SW480 (cell line): Measurements from ENCODE around the gene SERINC3.

Source experiments
- DNase-seq: peaks from one replicate; pipeline ENCODE4 v3.0.0-alpha.2; 2016; ENCODE audit warnings: low spot score

SERINC3 gene

DNA sequence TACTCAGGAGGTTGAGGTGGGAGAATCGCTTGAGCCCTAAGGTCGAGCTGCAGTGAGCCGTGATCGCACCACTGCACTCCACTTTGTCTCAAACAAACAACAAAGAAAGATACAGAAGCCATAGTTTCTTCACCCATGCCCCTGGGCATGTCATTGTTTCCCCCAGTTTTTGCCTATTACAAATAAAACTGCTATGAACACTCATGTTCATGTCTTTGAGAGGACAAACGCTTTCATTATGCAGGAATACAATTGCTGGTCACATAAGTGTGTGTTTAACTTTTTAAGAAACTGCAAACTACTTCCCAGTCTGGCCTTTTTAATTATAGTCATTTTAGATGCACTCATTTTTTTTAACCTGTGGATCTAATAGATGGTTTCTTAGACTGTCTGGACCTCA is 58.4 kb downstream of the SERINC3 start:
- no peak for DNase-seq

DNA sequence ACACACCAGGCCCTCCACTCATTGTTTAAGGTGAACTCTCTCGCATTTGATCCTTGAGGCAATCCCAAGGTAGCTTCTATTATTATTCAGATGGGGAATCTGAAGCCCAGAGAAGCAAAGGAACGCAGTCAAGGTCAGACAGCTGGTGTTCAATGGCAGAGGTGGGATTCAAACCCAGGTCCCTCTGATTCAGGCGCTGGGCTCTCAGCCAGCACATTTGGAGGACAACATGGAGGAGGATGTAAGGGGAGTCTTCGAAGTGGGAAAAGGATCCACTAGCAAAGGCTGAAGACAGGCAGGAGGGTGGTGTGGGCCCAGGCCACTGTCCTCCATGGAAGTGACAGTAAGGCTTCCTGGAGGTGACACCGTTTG is 60.1 kb downstream of the SERINC3 start:
- DNase-seq = no peak

DNA sequence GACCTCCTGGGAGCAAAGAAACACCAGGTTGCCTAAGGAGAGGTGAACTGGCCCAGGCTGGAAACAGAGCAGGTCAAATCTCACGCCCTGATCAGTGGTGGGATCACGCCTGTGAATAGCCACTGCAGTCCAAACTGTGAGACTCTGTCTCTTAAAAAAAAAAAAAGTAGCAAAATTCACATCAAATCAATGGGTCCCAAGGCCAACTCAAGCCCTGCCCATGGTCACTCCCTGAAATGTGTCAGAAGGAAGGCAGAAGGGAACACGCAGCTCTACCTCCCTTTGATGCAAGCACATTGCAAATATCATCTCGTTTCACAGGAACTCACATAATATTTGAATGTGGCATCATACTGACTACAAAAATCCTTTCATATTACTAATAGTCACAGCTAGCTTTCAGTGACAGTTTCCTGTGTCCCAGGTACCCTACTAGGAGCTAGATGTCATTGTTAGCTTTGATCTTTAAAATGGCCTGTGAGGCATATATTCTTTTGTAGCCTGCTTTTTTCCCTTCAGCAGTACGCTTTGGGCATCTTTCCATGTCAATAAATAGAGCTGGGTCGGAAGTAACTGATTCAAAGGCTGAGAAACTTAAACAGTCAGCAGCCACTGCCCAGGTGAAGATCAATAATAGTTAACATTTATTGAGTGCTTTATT is 60.6 kb downstream of the SERINC3 start:
- no peak for DNase-seq

DNA sequence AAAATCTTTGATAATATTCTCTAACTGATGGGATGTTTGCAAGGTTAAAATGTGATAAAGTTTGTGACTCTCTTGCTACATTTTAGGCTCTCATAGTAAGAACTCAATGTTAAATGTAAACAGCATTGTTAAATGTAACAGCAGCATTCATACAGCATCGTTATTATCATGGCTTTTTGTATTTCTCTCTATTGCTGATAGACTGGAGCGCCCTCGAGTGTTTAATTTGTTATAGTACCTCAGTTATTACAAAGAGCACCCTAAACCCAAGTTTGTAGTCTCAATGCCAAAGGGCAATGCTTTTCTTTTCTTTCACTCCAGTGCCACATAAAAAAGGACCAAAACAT is 61.1 kb downstream of the SERINC3 start:
- peak; percentile 84 for DNase-seq

DNA sequence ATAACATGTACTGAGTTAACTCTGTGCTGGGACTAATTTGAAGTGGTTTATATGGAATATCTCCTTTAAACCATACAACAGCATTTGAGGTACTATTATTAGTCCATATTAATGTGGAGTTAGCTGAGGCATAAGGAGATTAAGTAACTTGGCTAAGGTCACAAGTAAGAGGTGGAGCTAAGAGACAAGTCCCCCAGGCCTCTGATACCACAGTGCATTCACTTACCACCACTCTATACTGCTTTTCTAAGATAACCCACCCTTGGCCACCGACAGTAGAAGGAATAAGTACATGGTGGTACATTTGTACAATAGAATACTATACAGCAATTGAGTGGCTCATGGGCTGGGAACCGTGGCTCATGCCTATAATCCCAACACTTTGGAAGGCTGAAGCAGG is 62.6 kb downstream of the SERINC3 start:
- no peak for DNase-seq

DNA sequence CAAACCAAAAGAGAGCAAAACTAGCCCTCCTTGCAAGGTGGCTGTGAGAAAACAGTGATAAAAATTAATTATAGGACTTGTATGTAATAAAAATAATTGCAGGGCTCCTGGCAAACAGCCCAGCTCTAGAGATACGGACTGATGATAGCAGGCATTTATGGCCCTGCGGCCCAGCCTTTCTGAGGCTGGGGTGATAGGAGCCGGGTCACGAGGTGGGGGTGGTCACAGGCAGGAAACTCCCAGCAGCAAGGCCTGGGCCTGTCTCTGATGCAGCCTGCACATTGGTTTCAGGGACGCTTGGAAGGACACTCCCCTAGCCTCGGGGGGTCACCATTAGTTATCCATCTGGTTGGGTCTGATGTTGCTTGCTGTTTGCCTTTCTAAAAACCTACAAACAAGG is 64.9 kb downstream of the SERINC3 start:
- no peak for DNase-seq

DNA sequence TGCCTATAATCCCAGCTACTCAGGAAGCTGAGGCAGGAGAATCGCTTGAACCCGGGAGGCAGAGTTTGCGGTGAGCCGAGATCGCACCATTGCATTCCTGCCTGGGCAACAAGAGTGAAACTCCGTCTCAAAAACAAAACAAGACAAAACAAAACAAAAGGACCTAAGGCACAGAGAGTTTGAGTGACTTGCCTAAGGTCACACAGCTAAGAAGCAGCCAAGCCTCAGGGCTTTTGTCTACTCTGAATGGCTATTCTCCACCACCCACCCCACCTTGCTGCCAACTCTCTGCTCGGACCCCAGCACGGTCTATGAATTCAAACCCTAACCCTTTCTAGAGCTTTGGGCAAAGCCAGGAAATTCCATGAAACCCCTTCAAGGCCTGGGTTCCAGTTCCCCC is 65.3 kb downstream of the SERINC3 start:
- DNase-seq = no peak

DNA sequence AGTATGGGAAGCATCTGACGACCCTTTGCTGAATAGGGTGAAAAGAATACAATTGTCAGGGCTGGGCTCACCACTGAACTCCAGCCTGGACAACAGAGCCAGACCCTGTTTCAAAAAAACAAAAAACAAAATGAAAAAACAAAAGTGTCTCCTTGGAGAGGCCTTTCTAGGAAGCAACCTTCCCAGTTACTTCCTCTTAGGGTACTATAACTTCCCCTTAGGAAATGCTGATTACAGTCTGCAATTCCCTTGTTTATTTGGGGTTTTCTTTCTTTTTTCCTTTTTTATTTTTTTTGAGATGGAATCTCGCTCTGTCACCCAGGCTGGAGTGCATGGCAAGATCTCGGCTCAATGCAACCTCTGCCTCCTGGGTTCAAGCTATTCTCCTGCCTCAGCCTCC is 66.7 kb downstream of the SERINC3 start:
- DNase-seq = no peak

DNA sequence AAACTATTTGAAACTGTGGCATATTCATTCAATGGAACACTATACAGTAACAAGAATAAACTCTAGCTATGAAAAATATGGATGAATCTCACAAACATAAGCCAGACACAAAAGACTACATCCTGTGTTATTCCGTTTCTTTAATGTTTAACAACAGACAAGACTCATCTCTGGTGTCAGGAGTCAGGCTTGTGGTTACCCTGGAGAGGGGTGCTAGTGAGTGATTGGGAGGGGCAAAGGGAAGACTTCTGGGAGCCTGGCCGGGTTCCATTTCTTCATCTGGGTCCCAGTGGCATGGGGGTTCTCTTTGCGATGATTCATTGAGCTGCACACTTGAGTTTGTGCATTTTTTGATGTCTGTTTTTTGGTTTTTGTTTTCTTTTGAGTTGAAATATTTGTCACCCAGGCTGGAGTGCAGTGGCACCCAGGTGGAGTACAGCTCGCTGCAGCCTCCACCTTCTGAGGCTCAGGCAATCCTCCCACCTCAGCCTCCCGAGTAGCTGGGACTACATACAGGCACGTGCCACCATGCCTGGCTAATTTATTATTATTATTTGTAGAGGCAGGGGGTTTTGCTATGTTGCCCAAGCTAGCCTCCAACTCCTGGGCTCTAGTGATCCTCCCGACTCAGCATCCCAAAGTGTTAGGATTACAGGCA is 67.4 kb downstream of the SERINC3 start:
- no peak for DNase-seq

DNA sequence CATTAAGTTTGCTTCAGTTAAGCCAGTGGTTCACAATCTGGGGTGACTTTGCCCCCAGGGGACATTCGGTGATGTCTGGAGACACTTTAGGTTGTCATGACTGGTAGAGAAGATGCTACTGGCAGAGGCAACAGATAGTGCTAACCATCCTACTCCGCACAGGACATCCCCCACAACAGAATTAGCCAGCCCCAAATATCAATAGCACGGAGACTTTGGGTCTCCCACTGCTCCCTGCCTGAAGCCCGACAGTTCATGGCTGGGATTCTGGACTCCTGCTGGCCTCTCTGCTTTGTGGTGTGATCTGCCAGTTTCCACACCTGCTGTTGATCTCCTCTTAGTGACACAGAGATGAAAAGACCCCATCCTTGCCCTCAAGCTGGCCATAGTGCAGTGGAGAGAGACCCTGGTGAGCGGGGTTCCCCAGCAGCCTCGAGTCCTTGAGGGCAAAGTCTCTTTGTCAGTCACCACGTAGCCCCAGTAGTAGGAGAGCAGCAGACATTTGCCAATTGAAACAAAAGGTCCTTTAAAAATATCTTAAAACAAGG is 70.9 kb downstream of the SERINC3 start:
- DNase-seq = no peak

DNA sequence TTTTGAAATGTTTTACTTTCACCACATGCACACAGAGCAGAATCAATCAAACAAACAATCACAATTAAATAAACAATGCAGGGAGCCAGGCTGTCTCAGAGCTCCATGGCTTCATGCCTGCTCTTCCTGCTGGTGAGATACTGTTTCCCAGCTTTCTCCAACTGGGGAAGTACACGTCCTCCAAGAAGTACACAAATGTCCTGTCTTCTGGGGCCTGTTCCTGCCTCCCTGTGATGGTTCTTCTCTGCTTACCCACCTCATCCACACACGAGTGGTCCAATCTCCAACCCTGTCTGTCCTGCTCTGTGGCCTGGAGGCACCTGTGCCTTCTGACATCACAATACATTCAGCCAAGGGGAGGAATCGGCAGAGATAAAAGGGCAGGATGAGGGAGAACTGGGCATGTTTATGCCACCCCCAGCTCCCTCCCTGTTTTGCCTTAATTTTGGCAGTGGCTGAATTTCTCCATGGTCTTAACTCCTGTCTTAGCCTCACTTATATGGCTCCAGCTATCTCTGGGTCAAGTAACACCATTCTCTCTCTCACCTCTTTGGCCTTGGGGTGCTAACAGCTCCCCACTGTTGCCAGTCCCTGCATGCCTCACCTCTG is 71.5 kb downstream of the SERINC3 start:
- no peak for DNase-seq

DNA sequence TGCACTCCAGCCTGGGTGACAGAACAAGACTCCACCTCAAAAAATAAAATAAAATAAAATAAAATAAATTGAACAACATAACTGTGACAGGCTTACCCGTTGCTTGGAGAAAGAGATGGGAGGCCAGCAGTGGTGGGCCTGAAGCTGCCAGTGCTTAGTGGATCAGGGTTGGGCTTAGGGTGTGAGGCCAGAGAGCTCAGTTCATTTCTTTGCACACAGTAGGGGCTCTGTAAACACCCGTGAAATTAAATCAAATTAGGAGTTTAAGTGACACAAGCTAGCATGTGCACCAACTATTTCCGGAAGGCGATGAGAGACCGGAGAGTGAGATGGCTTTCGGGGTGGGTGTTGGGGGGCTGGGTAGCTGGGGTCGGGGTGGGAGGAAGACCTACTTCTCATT is 72.0 kb downstream of the SERINC3 start:
- DNase-seq = no peak

DNA sequence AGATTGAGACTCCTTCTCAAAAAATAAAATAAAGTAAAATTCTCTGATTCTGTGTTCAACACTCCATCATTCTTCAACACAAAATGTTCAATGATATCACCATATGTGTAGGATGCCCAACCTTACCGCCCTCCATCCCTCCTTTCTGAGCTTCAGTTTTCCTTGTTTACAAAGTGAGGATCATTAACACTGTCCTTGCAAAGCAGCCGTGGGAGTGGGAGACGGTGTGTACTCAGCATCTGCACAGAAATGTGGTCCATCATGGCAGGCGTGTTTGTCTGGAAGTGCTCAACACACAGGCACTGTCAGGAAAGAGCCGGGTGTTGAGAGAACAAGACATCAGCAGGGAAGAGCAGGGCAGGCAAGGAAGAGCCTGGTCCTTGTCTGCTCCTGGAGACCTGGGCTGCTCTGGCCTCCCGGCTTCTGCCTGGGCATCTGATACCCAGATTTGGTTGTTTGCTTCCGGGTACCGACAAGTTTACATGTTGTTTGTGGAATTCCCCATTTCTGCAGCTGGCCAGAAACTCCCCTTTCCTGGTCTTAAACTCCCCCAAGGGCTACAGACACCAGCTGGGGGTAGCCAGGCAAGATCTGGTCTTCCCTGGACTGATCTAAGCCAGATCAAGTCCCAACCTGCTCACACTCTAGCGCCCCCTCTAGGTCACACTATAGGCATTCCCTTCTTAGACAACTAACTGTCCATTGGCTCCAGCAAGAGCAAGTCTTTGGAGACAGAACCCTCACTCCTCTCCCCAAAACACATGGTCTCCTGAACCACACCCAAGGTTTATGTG is 72.9 kb downstream of the SERINC3 start:
- peak; percentile 31 for DNase-seq

DNA sequence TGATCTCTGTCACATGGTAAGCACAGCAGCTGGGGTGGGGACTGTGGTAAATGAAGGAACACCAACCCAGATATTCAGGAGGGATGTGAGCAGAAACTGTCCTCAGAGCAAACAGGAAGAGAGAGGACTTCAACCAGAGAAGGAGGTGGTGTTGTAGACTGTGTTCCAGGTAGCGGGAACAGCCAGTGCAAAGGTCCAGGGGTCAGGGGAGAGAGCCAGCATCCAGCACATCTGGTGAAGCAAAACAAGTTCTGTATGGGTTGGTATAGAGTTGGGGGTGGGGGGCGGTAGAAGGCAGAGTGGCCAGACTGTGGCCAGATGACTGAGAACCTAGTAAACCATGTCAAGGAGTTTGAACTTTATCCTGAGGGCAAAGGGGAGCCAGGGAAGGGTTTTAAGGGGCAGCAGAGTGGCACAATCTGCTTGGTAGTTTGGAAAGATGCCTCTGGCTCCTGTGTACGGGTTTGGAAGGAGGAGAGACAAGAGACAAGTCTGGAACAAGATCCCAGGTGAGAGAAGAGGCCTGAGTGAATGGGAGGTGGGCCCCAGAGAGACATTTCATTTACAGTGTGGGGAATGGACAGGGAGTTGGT is 73.9 kb downstream of the SERINC3 start:
- no peak for DNase-seq
